ENCODE data around the gene EMSY. TPM values are rescaled to one million over a fixed set of nuclear protein-coding genes. Genes with fewer than 3 reads are reported as not detected.

The EMSY gene
- total and polyA plus RNA-seq, 2 of the 8 experiments (the other 6 are each of a cell fraction or from before 2014, with no cell fraction given), result 29.6 to 34.6 TPM

DNA sequence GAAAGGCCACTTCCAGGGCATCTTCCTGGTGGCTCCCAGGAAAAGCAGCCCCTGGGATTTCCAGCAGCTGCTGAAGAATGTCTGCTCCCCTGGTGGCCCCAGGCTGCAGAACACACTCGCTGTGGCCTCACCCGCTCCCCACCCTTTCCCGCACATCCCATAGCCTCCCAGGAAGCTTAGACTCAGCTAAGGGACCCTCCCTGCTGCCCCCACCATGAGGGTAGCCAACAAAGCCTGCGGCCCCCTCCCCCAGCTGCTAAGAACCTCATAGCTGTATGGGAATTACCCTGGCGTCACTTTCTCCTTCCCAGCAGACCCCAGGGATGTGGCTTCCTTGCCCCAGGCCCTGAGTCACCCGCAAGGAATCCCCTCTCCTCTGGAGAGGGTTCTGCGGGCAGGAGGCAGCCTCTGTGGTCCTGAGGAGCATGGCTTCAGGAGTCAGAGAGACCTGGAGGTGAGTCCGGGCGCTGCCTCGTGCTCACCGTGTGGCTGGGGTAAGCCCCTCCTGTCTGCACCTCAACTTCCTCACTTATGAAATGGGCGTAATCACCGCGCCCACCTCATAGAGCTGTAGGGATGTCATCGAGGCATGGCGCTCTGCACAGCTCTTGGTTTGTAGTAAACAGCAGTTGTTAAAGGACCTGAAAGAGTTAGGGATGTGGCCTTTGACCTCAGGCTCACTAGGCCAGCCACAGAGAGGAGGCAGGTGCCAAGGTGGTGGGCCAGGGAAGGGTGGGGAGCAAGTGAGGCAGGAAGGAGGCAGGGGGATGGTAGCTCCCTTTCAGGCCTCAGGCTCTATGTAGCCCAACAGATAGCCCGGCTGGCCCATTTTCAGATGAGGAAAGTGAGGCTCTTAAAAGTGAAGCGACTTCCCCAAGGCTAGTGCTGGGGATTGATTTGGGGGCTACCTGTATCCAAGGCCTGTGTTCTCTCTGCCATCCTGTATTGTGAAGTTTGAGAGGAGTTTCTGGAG, 154.5 kb downstream of the EMSY start:
- Histone ChIP-seq H3K4ac (replicated peaks; ENCODE audit: insufficient read length, low read depth, low read length) (no peak overlapping the region), H2BK120ac (replicated peaks; ENCODE audit: low read depth, low read length) (no peak overlapping the region), H3K9me3 (ENCODE audit: insufficient read depth in 2 of 2, low read depth in 1 of 2, low read length in 1 of 2) (no peaks in the 10 kb centered on the region), H3K14ac (ENCODE audit: insufficient read length) (no peak overlapping the region), H3K27me3 (replicated peaks in 1 of 4; ENCODE audit: control insufficient read depth in 3 of 4, extremely low read depth in 1 of 4, insufficient read depth in 3 of 4, low read length in 3 of 4) (no peaks in the 10 kb centered on the region), H2BK15ac (ENCODE audit: low read length) (no peak overlapping the region), H2BK12ac (ENCODE audit: low read depth, low read length) (peak overlapping the region; percentile 75; the same call in 1 of the 2 replicates), H4K91ac (replicated peaks; ENCODE audit: insufficient read length, low read length) (no peak overlapping the region), H3K23me2 (ENCODE audit: low read depth, low read length) (no peaks in the 10 kb centered on the region), H4K8ac (ENCODE audit: extremely low read depth, insufficient read depth, low read length) (peak overlapping the region; percentile 31), H4K20me1 (replicated peaks in 1 of 2; ENCODE audit: control insufficient read depth in 1 of 2, insufficient read depth in 2 of 2, low read length in 2 of 2) (no peaks in the 10 kb centered on the region), H2AK5ac (ENCODE audit: low read depth, low read length) (no peak overlapping the region), H3K18ac (ENCODE audit: extremely low read depth, low read length) (no peak overlapping the region), H3K4me2 (ENCODE audit: insufficient read depth in 1 of 2, low read depth in 2 of 2, low read length in 2 of 2) (no peak overlapping the region), H3K56ac (replicated peaks; ENCODE audit: insufficient read length, low read depth, low read length) (no peak overlapping the region), H2BK5ac (ENCODE audit: low read depth, low read length) (no peak overlapping the region), H3K79me2 (ENCODE audit: control insufficient read depth in 1 of 2, insufficient read depth in 2 of 2, low read length in 2 of 2) (no peaks in the 10 kb centered on the region), H4K5ac (ENCODE audit: insufficient read length, low read depth, low read length) (no peak overlapping the region), H2BK20ac (ENCODE audit: low read length) (no peak overlapping the region), H3K79me1 (ENCODE audit: low read depth, low read length) (no peaks in the 10 kb centered on the region; the same call in 1 of the 2 replicates), H3K9ac (replicated peaks in 1 of 4; ENCODE audit: extremely low read depth in 1 of 4, low read depth in 3 of 4, low read length in 3 of 4) (no peak overlapping the region), H3K36me3 (ENCODE audit: control insufficient read depth in 2 of 4, insufficient read depth in 4 of 4, low read length in 3 of 4) (no peaks in the 10 kb centered on the region), H3K4me3 (ENCODE audit: extremely low read depth in 1 of 4, insufficient read depth in 2 of 4, low read depth in 3 of 4, low read length in 4 of 4) (no peak overlapping the region), H3K4me1 (replicated peaks in 1 of 4; ENCODE audit: control insufficient read depth in 3 of 4, insufficient read depth in 4 of 4, low read length in 3 of 4) (no peaks in the 10 kb centered on the region), H3K27ac (ENCODE audit: low read depth, low read length) (no peak overlapping the region), H2AFZ (ENCODE audit: low read length) (no peak overlapping the region), H3K23ac (ENCODE audit: insufficient read length) (no peak overlapping the region)
- no peak for FAIRE-seq
- no peak for TF ChIP-seq CHD2 (IDR thresholded peaks at IDR 0.05; ENCODE audit: low read length)
- TF ChIP-seq PHF8 (conservative IDR thresholded peaks at IDR 0.05; ENCODE audit: low read depth, low read length), result no peak
- TF ChIP-seq, protein P1, sequence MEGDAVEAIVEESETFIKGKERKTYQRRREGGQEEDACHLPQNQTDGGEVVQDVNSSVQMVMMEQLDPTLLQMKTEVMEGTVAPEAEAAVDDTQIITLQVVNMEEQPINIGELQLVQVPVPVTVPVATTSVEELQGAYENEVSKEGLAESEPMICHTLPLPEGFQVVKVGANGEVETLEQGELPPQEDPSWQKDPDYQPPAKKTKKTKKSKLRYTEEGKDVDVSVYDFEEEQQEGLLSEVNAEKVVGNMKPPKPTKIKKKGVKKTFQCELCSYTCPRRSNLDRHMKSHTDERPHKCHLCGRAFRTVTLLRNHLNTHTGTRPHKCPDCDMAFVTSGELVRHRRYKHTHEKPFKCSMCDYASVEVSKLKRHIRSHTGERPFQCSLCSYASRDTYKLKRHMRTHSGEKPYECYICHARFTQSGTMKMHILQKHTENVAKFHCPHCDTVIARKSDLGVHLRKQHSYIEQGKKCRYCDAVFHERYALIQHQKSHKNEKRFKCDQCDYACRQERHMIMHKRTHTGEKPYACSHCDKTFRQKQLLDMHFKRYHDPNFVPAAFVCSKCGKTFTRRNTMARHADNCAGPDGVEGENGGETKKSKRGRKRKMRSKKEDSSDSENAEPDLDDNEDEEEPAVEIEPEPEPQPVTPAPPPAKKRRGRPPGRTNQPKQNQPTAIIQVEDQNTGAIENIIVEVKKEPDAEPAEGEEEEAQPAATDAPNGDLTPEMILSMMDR (IDR thresholded peaks at IDR 0.05; ENCODE audit: control extremely low read depth in 1 of 3, insufficient read depth in 1 of 3, low read depth in 1 of 3, low read length in 3 of 3), result peak; percentile 12 to 22 (median 18); a peak in 3 of 4 replicates
- TF ChIP-seq EZH2 (IDR thresholded peaks at IDR 0.05; ENCODE audit: low read depth, low read length, severe bottlenecking), result no peak
- no peak for TF ChIP-seq KDM5A (IDR thresholded peaks at IDR 0.05; ENCODE audit: low read length)
- TF ChIP-seq SP1 (IDR thresholded peaks at IDR 0.05; ENCODE audit: low read depth, low read length), result no peak
- TF ChIP-seq BCL11A (IDR thresholded peaks at IDR 0.05; ENCODE audit: low read depth in 2 of 2, low read length in 2 of 2), result no peak
- TF ChIP-seq TAF1 (IDR thresholded peaks at IDR 0.05; ENCODE audit: low read depth, low read length), result no peak
- TF ChIP-seq GTF2F1 (IDR thresholded peaks at IDR 0.05; ENCODE audit: borderline replicate concordance, low read depth, low read length), result no peak
- 82% methylated on average over 18 of the region's 18 CpGs; no CpG with 5 or more reads in 1 of the 2 experiments for WGBS, 2 experiments (ENCODE audit: extremely low coverage in 1 of 2, insufficient coverage in 1 of 2, insufficient read length in 1 of 2, insufficient replicate concordance in 2 of 2, low coverage in 1 of 2, low lambda C conversion rate in 2 of 2, missing lambda C conversion rate in 1 of 2)
- POLR2A ChIA-PET (ENCODE audit: partially characterized antibody), result no interaction called here
- peak in 1 of 2 experiments; percentile 46 for DNase-seq (ENCODE audit: low read depth in 1 of 2, low spot score in 2 of 2)
- CTCF ChIA-PET (ENCODE audit: partially characterized antibody), result interaction anchor here (0.6 to 4.0 kb wide), 38 partner anchors 9 to 359 kb away, joined by 3 to 60 read pairs (median 6); partner anchors contain the start of gene LRRC32
